Gastroesophageal sphincter (tissue), 4 donors: ENCODE measurements around the gene CAMKK1. TPM values are rescaled to one million over a fixed set of nuclear protein-coding genes. Genes with fewer than 3 reads are reported as not detected.

Experiments used
- ATAC-seq: fragments of 150-250 bp; one replicate; pipeline ENCODE4 v1.9.1; 2016; ENCODE audit warnings: mild to moderate bottlenecking, moderate library complexity
- H3K27ac ChIP-seq, 4 donors: fragments of 200-600 bp; sonication (generic) in 3 of 4; 1 replicate in 3 of 4; 2 replicates in 1 of 4; pipeline ENCODE4 v1.5.1; 2016 to 2019
- H3K27me3 ChIP-seq: fragments of 200-600 bp; sonication (generic); one replicate; pipeline ENCODE4 v1.5.1; 2019
- H3K36me3 ChIP-seq, 2 donors: fragments of 200-600 bp; sonication (generic); one replicate each; pipeline ENCODE4 v1.5.1; 2019; ENCODE audit warnings: control low read depth in 1 of 2
- H3K4me1 ChIP-seq, 3 donors: fragments of 200-600 bp; sonication (generic); 1 replicate in 2 of 3; 2 replicates in 1 of 3; pipeline ENCODE4 v1.5.1; 2016 to 2019; ENCODE audit warnings: control low read depth in 2 of 3
- H3K4me3 ChIP-seq, 2 donors: fragments of 200-600 bp; sonication (generic); one replicate each; pipeline ENCODE4 v1.5.1; 2019; ENCODE audit warnings: mild to moderate bottlenecking in 1 of 2, moderate library complexity in 1 of 2
- H3K9me3 ChIP-seq, 3 donors: fragments of 200-600 bp; sonication (generic); one replicate each; pipeline ENCODE4 v1.5.1; 2017 to 2019; ENCODE audit warnings: control low read depth in 2 of 3
- EP300 ChIP-seq: sonication (generic); formaldehyde crosslinking; IDR thresholded peaks from one replicate; pipeline ENCODE4 v1.6.1; 2017; ENCODE audit warnings: antibody characterized with exemption, mild to moderate bottlenecking
- POLR2A ChIP-seq, 2 donors: fragments of 450-650 bp; IDR thresholded peaks; one replicate each; pipeline ENCODE4 v1.6.1; 2017; ENCODE audit warnings: antibody characterized with exemption in 2 of 2, mild to moderate bottlenecking in 2 of 2, moderate library complexity in 1 of 2
- POLR2AphosphoS5 ChIP-seq: sonication (generic); formaldehyde crosslinking; IDR thresholded peaks from one replicate; pipeline ENCODE4 v1.6.1; 2017; ENCODE audit warnings: antibody characterized with exemption
- WGBS, 2 donors: methylation state at CpG; one replicate each; pipeline ENCODE4 v1.1.5; 2018; ENCODE audit warnings: low coverage in 1 of 2; 5-methylcytosine and 5-hydroxymethylcytosine counted together
- total RNA-seq, 4 donors: library from RNA; depleted of rRNA; stranded (reverse); fragments of >200 nt; gene quantifications; one replicate each; pipeline ENCODE4 v1.1.0, GENCODE V29; 2016
- TF ChIP-seq, protein P1 (sequence below), 4 experiments: fragments of 200-600 bp in 2 of 4; fragments of 450-650 bp in 2 of 4; sonication (generic) in 1 of 4; IDR thresholded peaks; one replicate each; pipeline ENCODE4 v1.5.1; 2017 to 2019; ENCODE audit warnings: antibody characterized with exemption in 4 of 4, mild to moderate bottlenecking in 2 of 4, moderate library complexity in 2 of 4

CAMKK1 gene
- total RNA-seq, 4 donors from 2014 or later: 3.4 to 7.1 (median 3.8) TPM

- Histone ChIP-seq H3K9me3 (no peaks in the 10 kb centered on the region), H3K27ac (no peak overlapping the region), H3K4me3 (no peak overlapping the region), H3K36me3 (peaks cover 14 to 100% of the 10 kb centered on the region in 2 donors), H3K27me3 (no peaks in the 10 kb centered on the region), H3K4me1 (no peaks in the 10 kb centered on the region)
- WGBS, 2 donors: 64 to 77% methylated on average over 6 of the region's 6 CpGs
- ATAC-seq: no peak
- no peak for TF ChIP-seq POLR2AphosphoS5
- TF ChIP-seq, protein P1, sequence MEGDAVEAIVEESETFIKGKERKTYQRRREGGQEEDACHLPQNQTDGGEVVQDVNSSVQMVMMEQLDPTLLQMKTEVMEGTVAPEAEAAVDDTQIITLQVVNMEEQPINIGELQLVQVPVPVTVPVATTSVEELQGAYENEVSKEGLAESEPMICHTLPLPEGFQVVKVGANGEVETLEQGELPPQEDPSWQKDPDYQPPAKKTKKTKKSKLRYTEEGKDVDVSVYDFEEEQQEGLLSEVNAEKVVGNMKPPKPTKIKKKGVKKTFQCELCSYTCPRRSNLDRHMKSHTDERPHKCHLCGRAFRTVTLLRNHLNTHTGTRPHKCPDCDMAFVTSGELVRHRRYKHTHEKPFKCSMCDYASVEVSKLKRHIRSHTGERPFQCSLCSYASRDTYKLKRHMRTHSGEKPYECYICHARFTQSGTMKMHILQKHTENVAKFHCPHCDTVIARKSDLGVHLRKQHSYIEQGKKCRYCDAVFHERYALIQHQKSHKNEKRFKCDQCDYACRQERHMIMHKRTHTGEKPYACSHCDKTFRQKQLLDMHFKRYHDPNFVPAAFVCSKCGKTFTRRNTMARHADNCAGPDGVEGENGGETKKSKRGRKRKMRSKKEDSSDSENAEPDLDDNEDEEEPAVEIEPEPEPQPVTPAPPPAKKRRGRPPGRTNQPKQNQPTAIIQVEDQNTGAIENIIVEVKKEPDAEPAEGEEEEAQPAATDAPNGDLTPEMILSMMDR (IDR thresholded peaks at IDR 0.05): no peak
- no peak for TF ChIP-seq EP300
- no peak for TF ChIP-seq POLR2A (IDR thresholded peaks at IDR 0.05)
Observed at GRCh38 chr17:3818786-3819185, 74.1 kb downstream of the CAMKK1 start.

DNA sequence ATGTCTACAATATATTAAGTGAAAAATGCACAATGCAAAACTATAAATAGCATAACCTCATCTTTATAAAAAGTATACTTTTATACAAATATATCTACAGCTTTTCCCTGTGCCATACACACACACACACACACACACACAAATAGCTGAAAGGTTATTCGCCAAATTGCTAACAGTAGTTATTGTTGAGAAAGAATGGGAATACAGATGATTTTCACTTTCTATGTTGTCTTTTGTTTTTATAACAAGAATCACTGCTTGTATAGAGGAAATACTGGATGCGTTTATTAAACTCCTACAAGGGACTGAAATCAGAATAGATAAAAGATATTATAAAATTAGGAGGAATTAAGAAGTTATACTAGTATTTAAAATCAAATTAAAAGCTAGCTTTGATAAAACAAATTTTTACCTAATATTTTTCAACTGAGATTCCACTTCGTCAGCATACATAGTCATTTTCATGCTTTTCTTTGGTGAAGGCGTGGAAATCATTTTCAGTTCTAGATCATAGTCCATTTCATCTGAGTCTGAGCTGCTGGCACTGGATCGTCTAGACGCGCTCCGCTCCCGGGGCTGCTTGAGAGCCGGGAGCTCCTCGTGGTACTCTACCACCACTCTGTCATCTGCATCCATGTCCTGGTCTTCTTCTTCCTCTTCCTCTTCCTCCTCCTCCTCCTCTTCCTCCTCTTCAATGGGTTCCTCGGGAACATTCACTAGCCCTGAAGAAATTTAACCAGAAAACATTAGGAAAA, 74.8 kb downstream of the CAMKK1 start:
- ATAC-seq: no peak
- Histone ChIP-seq H3K36me3 (peaks cover 12 to 100% of the 10 kb centered on the region in 2 donors), H3K27me3 (no peaks in the 10 kb centered on the region), H3K4me3 (no peak overlapping the region), H3K9me3 (no peaks in the 10 kb centered on the region), H3K4me1 (no peaks in the 10 kb centered on the region), H3K27ac (no peak overlapping the region)
- no peak for TF ChIP-seq POLR2A (IDR thresholded peaks at IDR 0.05)
- no peak for TF ChIP-seq EP300
- TF ChIP-seq, protein P1 (IDR thresholded peaks at IDR 0.05): no peak
- no peak for TF ChIP-seq POLR2AphosphoS5
- WGBS, 2 donors: 88 to 95% methylated on average over 8 to 12 of the region's 12 CpGs

DNA sequence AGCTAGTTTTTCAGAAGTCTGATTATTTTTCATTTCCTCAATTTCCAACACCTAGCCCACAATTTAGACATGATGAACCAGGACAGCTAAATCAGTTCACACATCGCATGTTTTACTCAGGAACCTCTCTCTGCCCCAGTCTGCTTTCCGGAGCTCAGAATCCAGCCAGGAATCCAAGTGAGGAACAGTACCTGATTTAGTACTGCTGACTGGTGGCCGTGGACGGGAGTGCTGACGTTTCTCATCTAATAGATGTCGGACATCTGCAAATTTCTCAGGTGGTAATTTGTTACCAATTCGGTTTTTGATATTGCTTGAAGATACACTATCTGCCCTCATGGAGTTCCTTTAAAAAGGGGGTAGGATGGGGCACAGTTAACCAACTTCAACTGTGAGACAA, 76.9 kb downstream of the CAMKK1 start:
- Histone ChIP-seq H3K4me3 (no peak overlapping the region), H3K27ac (no peak overlapping the region), H3K9me3 (no peaks in the 10 kb centered on the region), H3K27me3 (no peaks in the 10 kb centered on the region), H3K4me1 (no peaks in the 10 kb centered on the region), H3K36me3 (peaks cover 12 to 100% of the 10 kb centered on the region in 2 donors)
- no peak for ATAC-seq
- WGBS, 2 donors: 87 to 89% methylated on average over 6 to 7 of the region's 7 CpGs
- TF ChIP-seq, protein P1 (IDR thresholded peaks at IDR 0.05): no peak
- TF ChIP-seq POLR2A (IDR thresholded peaks at IDR 0.05) (no peak), POLR2AphosphoS5 (no peak), EP300 (no peak)

DNA sequence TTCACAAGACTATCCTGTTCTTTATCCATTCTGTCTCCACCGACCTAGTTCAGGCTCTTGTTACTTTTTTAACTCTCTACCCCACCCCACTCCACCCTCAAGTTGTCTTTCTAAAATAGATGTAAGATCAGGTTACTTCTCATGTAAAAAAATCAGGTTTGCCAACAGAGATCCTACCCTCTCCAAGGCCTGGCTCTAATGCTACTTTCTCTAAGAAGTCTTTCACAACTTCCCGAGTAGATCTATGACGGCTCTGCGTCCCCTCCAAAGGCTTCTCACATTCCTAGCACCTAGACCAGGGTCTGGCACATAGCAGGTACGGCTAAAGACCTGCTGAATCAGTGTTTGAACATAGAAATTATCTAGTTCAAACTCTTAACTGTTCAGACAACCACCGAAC, 77.7 kb downstream of the CAMKK1 start:
- H3K9me3 ChIP-seq: no peaks in the 10 kb centered on the region
- no peaks in the 10 kb centered on the region for H3K4me1 ChIP-seq
- ATAC-seq: no peak
- TF ChIP-seq EP300 (no peak), POLR2AphosphoS5 (no peak), POLR2A (IDR thresholded peaks at IDR 0.05) (no peak)
- TF ChIP-seq, protein P1 (IDR thresholded peaks at IDR 0.05): no peak
- 82 to 100% methylated on average over 3 to 6 of the region's 6 CpGs for WGBS, 2 donors
- no peaks in the 10 kb centered on the region for H3K27me3 ChIP-seq
- H3K27ac ChIP-seq: no peak overlapping the region
- H3K4me3 ChIP-seq: no peak overlapping the region
- H3K36me3 ChIP-seq: peaks cover 12 to 100% of the 10 kb centered on the region in 2 donors

DNA sequence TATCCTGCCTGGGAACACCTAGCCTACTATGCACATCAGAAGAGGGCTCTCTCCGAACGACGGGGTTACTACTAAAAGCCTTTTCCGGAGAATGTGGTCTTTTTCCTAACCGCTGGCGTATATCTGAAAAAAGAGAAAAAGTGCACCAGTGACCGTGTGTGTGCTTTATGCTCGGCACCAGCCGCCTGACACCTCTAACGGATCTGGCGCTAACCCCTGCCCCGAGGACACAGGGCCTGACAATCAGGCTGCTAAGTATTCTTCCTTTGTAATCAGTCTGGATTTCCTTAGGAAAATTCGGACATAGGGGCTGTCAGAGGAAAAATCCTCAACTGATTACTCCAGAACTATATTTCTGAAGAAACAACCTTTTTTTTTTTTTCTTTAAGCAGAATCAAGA, 78.5 kb downstream of the CAMKK1 start:
- H3K27me3 ChIP-seq: no peaks in the 10 kb centered on the region
- peaks cover 12 to 100% of the 10 kb centered on the region in 2 donors for H3K36me3 ChIP-seq
- TF ChIP-seq POLR2AphosphoS5: no peak
- TF ChIP-seq EP300: no peak
- TF ChIP-seq, protein P1 (IDR thresholded peaks at IDR 0.05): no peak
- no peak for TF ChIP-seq POLR2A (IDR thresholded peaks at IDR 0.05)
- H3K4me1 ChIP-seq: no peaks in the 10 kb centered on the region
- no peak overlapping the region for H3K4me3 ChIP-seq
- no peak overlapping the region for H3K27ac ChIP-seq
- no peaks in the 10 kb centered on the region for H3K9me3 ChIP-seq
- no peak for ATAC-seq
- 90 to 94% methylated on average over 9 to 13 of the region's 13 CpGs for WGBS, 2 donors
